Activated naive CD8-positive, alpha-beta T cell treated with anti-CD3 and anti-CD28 coated beads, Interleukin-2, amount 10 ng/mL, durations not matched to agents 7 days and 5 days (primary cell): ENCODE measurements around the gene CCDC91. TPM values are rescaled to one million over a fixed set of nuclear protein-coding genes. Genes with fewer than 3 reads are reported as not detected.

Experiments used
- ATAC-seq: fragments of 150-1000 bp; cut with Tn5 transposase; one replicate; pipeline ENCODE4 v1.10.0; 2021; ENCODE audit warnings: low read depth, moderate library complexity
- POLR2A ChIA-PET: fragments of 350-600 bp; sonication (Branson Sonifier 250); formaldehyde crosslinking; loops from one replicate; lab custom pipeline; 2021; ENCODE audit warnings: antibody characterized with exemption; lab: Charles Lee
- DNase-seq: peaks from one replicate; pipeline ENCODE4 v3.0.0; 2021
- H3K27ac Mint-ChIP-seq: one replicate; pipeline ENCODE4 v1.8.0; 2022; ENCODE audit warnings: mild to moderate bottlenecking, mixed read lengths
- H3K27me3 Mint-ChIP-seq: one replicate; pipeline ENCODE4 v1.8.0; 2022; ENCODE audit warnings: mild to moderate bottlenecking, moderate library complexity, mixed read lengths
- H3K36me3 Mint-ChIP-seq: one replicate; pipeline ENCODE4 v1.8.0; 2021; ENCODE audit warnings: mild to moderate bottlenecking, mixed read lengths
- H3K4me1 Mint-ChIP-seq: one replicate; pipeline ENCODE4 v1.8.0; 2021; ENCODE audit warnings: mixed read lengths
- H3K4me3 Mint-ChIP-seq: one replicate; pipeline ENCODE4 v1.8.0; 2022; ENCODE audit warnings: mild to moderate bottlenecking, moderate library complexity, mixed read lengths
- H3K9me3 Mint-ChIP-seq: one replicate; pipeline ENCODE4 v1.8.0; 2021; ENCODE audit warnings: mixed read lengths
- total RNA-seq, 2 experiments: library from RNA; stranded (reverse); gene quantifications; one replicate each; pipeline ENCODE4 v1.2.3, GENCODE V29; 2021

Gene CCDC91
- total RNA-seq, 2 experiments from 2014 or later: 33.2 to 33.9 TPM

- H3K36me3 Mint-ChIP-seq: peaks cover 2% of the 10 kb centered on the region
- peaks cover 4% of the 10 kb centered on the region for H3K9me3 Mint-ChIP-seq
- H3K4me3 Mint-ChIP-seq: no peak overlapping the region
- no peaks in the 10 kb centered on the region for H3K4me1 Mint-ChIP-seq
- no peak overlapping the region for H3K27ac Mint-ChIP-seq
- H3K27me3 Mint-ChIP-seq: no peaks in the 10 kb centered on the region
- POLR2A ChIA-PET: no interaction called here
- ATAC-seq: no peak
- DNase-seq: no peak
Observed at GRCh38 chr12:28171356-28172060, 18.7 kb upstream of the CCDC91 start.

GRCh38 chr12:28172434-28173030 lies 17.7 kb upstream of the CCDC91 start:
- ATAC-seq (no peak), DNase-seq (no peak)
- Mint-ChIP-seq H3K36me3 (peaks cover 2% of the 10 kb centered on the region), H3K4me1 (no peaks in the 10 kb centered on the region), H3K27me3 (no peaks in the 10 kb centered on the region), H3K9me3 (peaks cover 4% of the 10 kb centered on the region), H3K27ac (no peak overlapping the region), H3K4me3 (no peak overlapping the region)
- POLR2A ChIA-PET: no interaction called here

- H3K9me3 Mint-ChIP-seq: peaks cover 2% of the 10 kb centered on the region
- H3K27ac Mint-ChIP-seq: no peak overlapping the region
- POLR2A ChIA-PET: no interaction called here
- ATAC-seq: no peak
- DNase-seq: no peak
- peaks cover 2% of the 10 kb centered on the region for H3K36me3 Mint-ChIP-seq
- no peaks in the 10 kb centered on the region for H3K4me1 Mint-ChIP-seq
- H3K27me3 Mint-ChIP-seq: no peaks in the 10 kb centered on the region
- no peak overlapping the region for H3K4me3 Mint-ChIP-seq
Observed at GRCh38 chr12:28173440-28173839, 16.8 kb upstream of the CCDC91 start.

GRCh38 chr12:28175098-28175589 lies 15.1 kb upstream of the CCDC91 start:
- Mint-ChIP-seq H3K4me1 (no peaks in the 10 kb centered on the region), H3K9me3 (peaks cover 3% of the 10 kb centered on the region), H3K27me3 (no peaks in the 10 kb centered on the region), H3K36me3 (peaks cover 2% of the 10 kb centered on the region), H3K27ac (no peak overlapping the region), H3K4me3 (no peak overlapping the region)
- POLR2A ChIA-PET: no interaction called here
- no peak for ATAC-seq
- DNase-seq: no peak

- no peak for ATAC-seq
- no peaks in the 10 kb centered on the region for H3K27me3 Mint-ChIP-seq
- no peak for DNase-seq
- POLR2A ChIA-PET: no interaction called here
- H3K4me3 Mint-ChIP-seq: no peak overlapping the region
- peaks cover 3% of the 10 kb centered on the region for H3K9me3 Mint-ChIP-seq
- no peak overlapping the region for H3K27ac Mint-ChIP-seq
- H3K4me1 Mint-ChIP-seq: no peaks in the 10 kb centered on the region
- H3K36me3 Mint-ChIP-seq: peaks cover 2% of the 10 kb centered on the region
Observed at GRCh38 chr12:28176295-28176694, 14.0 kb upstream of the CCDC91 start.

- Mint-ChIP-seq H3K9me3 (peaks cover 3% of the 10 kb centered on the region), H3K36me3 (peaks cover 3% of the 10 kb centered on the region), H3K4me1 (no peaks in the 10 kb centered on the region), H3K4me3 (no peak overlapping the region), H3K27ac (no peak overlapping the region), H3K27me3 (no peaks in the 10 kb centered on the region)
- DNase-seq (no peak), ATAC-seq (no peak)
- POLR2A ChIA-PET: no interaction called here
Observed at GRCh38 chr12:28177461-28177860, 12.8 kb upstream of the CCDC91 start.

- Mint-ChIP-seq H3K4me1 (no peaks in the 10 kb centered on the region), H3K36me3 (peaks cover 2% of the 10 kb centered on the region)
Observed at GRCh38 chr12:28177905-28178304, 12.4 kb upstream of the CCDC91 start.

GRCh38 chr12:28178775-28179174 lies 11.5 kb upstream of the CCDC91 start:
- H3K4me3 Mint-ChIP-seq: no peak overlapping the region
- POLR2A ChIA-PET: no interaction called here
- ATAC-seq (no peak), DNase-seq (no peak)
- no peaks in the 10 kb centered on the region for H3K4me1 Mint-ChIP-seq
- H3K9me3 Mint-ChIP-seq: peaks cover 1% of the 10 kb centered on the region
- no peak overlapping the region for H3K27ac Mint-ChIP-seq
- no peaks in the 10 kb centered on the region for H3K27me3 Mint-ChIP-seq
- peaks cover 1% of the 10 kb centered on the region for H3K36me3 Mint-ChIP-seq

More at GRCh38 chr12:28177905-28178304, 12.4 kb upstream of the CCDC91 start:
- ATAC-seq (no peak), DNase-seq (no peak)
- no peak overlapping the region for H3K4me3 Mint-ChIP-seq
- no peak overlapping the region for H3K27ac Mint-ChIP-seq
- H3K9me3 Mint-ChIP-seq: peaks cover 2% of the 10 kb centered on the region
- no peaks in the 10 kb centered on the region for H3K27me3 Mint-ChIP-seq
- POLR2A ChIA-PET: no interaction called here

GRCh38 chr12:28180786-28181185 lies 9.5 kb upstream of the CCDC91 start:
- DNase-seq: no peak
- Mint-ChIP-seq H3K4me1 (no peaks in the 10 kb centered on the region), H3K36me3 (peaks cover 1% of the 10 kb centered on the region), H3K27ac (no peak overlapping the region), H3K27me3 (no peaks in the 10 kb centered on the region), H3K4me3 (no peak overlapping the region), H3K9me3 (peaks cover 1% of the 10 kb centered on the region)
- POLR2A ChIA-PET: no interaction called here
- no peak for ATAC-seq

GRCh38 chr12:28184375-28184774 lies 5.9 kb upstream of the CCDC91 start:
- Mint-ChIP-seq H3K27ac (no peak overlapping the region), H3K4me3 (no peak overlapping the region), H3K36me3 (peaks cover 1% of the 10 kb centered on the region), H3K4me1 (peaks cover 6% of the 10 kb centered on the region), H3K9me3 (peaks cover 1% of the 10 kb centered on the region), H3K27me3 (no peaks in the 10 kb centered on the region)
- ATAC-seq: no peak
- no peak for DNase-seq
- POLR2A ChIA-PET: no interaction called here

GRCh38 chr12:28186500-28186899 lies 3.8 kb upstream of the CCDC91 start:
- H3K9me3 Mint-ChIP-seq: no peaks in the 10 kb centered on the region
- H3K4me3 Mint-ChIP-seq: no peak overlapping the region
- POLR2A ChIA-PET: no interaction called here
- DNase-seq (no peak), ATAC-seq (no peak)
- peaks cover 1% of the 10 kb centered on the region for H3K36me3 Mint-ChIP-seq
- no peak overlapping the region for H3K27ac Mint-ChIP-seq
- peaks cover 19% of the 10 kb centered on the region for H3K4me1 Mint-ChIP-seq
- no peaks in the 10 kb centered on the region for H3K27me3 Mint-ChIP-seq

GRCh38 chr12:28189784-28190320 lies 404 bp upstream of the CCDC91 start:
- POLR2A ChIA-PET: interaction anchor here (1.4 to 2.9 kb wide), 3 partner anchors 31 to 63 kb away, joined by 7 to 11 read pairs (median 7); no protein-coding TSS in a partner anchor
- H3K9me3 Mint-ChIP-seq: peaks cover 4% of the 10 kb centered on the region
- H3K4me1 Mint-ChIP-seq: peaks cover 30% of the 10 kb centered on the region
- ATAC-seq (no peak), DNase-seq (no peak)
- peaks cover 15% of the 10 kb centered on the region for H3K36me3 Mint-ChIP-seq
- H3K4me3 Mint-ChIP-seq: peak overlapping the region; percentile 94
- peak overlapping the region; percentile 99 for H3K27ac Mint-ChIP-seq
- H3K27me3 Mint-ChIP-seq: no peaks in the 10 kb centered on the region

- POLR2A ChIA-PET: interaction anchor here (0.6 to 2.9 kb wide), 8 partner anchors 12 to 81 kb away, joined by 3 to 11 read pairs (median 6); no protein-coding TSS in a partner anchor
- Mint-ChIP-seq H3K27me3 (no peaks in the 10 kb centered on the region), H3K4me3 (peak overlapping the region; percentile 94), H3K4me1 (peaks cover 33% of the 10 kb centered on the region), H3K36me3 (peaks cover 21% of the 10 kb centered on the region), H3K27ac (peak overlapping the region; percentile 99), H3K9me3 (peaks cover 8% of the 10 kb centered on the region)
- DNase-seq (no peak), ATAC-seq (peak; percentile 21)
Observed at GRCh38 chr12:28191051-28192048, 1.1 kb downstream of the CCDC91 start.
